B cell (primary cell): ENCODE data around the gene MOV10L1. TPM values are rescaled to one million over a fixed set of nuclear protein-coding genes. Genes with fewer than 3 reads are reported as not detected.

Experiments
- ATAC-seq: fragments of 200-7000 bp; cut with Tn5 transposase; one replicate; pipeline ENCODE4 v1.10.0; 2021; ENCODE audit warnings: low read depth, mild to moderate bottlenecking, moderate number of reproducible peaks, moderate library complexity
- CTCF ChIA-PET: fragments of 350-600 bp; sonication (Branson Sonifier 250); formaldehyde crosslinking; loops from one replicate; lab custom pipeline; 2021; ENCODE audit warnings: antibody characterized with exemption, inconsistent platforms; lab: Charles Lee
- POLR2A ChIA-PET: fragments of 350-600 bp; sonication (Branson Sonifier 250); formaldehyde crosslinking; loops from one replicate; lab custom pipeline; 2021; ENCODE audit warnings: antibody characterized with exemption; lab: Charles Lee
- DNase-seq: peaks from one replicate; pipeline ENCODE4 v3.0.0; 2013
- H2AFZ ChIP-seq: 2 replicates; pipeline ENCODE4 v1.6.1; 2012; ENCODE audit warnings: mild to moderate bottlenecking, low read depth, low read length; ENCODE audit not compliant: insufficient read depth, poor library complexity, severe bottlenecking
- H3K27ac ChIP-seq, 2 donors: 1 replicate in 1 of 2; 2 replicates in 1 of 2; pipeline ENCODE4 v1.5.1; 2012 to 2013; ENCODE audit warnings: low read length in 2 of 2, mild to moderate bottlenecking in 2 of 2, moderate library complexity in 1 of 2
- H3K27me3 ChIP-seq, 4 experiments: fragments of 200-600 bp in 1 of 4; sonication (generic) in 1 of 4; replicated peaks in 1 of 4; 1 replicate in 2 of 4; 2 replicates in 2 of 4; pipeline versions ENCODE4 v1.6.1 to v1.7.0; 2013 to 2016; ENCODE audit warnings: low read length in 3 of 4, mild to moderate bottlenecking in 2 of 4, mixed read lengths in 1 of 4, moderate library complexity in 1 of 4; ENCODE audit not compliant: insufficient read depth in 4 of 4, control insufficient read depth in 3 of 4; ENCODE audit errors: control extremely low read depth in 1 of 4
- H3K36me3 ChIP-seq, 2 experiments: replicated peaks in 1 of 2; 1 replicate in 1 of 2; 2 replicates in 1 of 2; pipeline versions ENCODE4 v1.6.1 to v1.7.1; 2013; ENCODE audit warnings: low read length in 1 of 2; ENCODE audit not compliant: insufficient read depth in 2 of 2, control insufficient read depth in 1 of 2; ENCODE audit errors: control extremely low read depth in 1 of 2, extremely low read depth in 1 of 2
- H3K4me1 ChIP-seq, 2 donors: fragments of 200-600 bp in 1 of 2; sonication (generic) in 1 of 2; 1 replicate in 1 of 2; 2 replicates in 1 of 2; pipeline versions ENCODE4 v1.5.1 to v1.6.1; 2013 to 2017; ENCODE audit warnings: low read length in 2 of 2; ENCODE audit not compliant: control insufficient read depth in 2 of 2, insufficient read depth in 2 of 2
- H3K4me2 ChIP-seq: replicated peaks from 2 replicates; pipeline ENCODE3; 2012; ENCODE audit warnings: mild to moderate bottlenecking, low read depth, low read length; ENCODE audit not compliant: poor library complexity, severe bottlenecking
- H3K4me3 ChIP-seq, 5 experiments: fragments of 200-600 bp in 1 of 5; sonication (generic) in 1 of 5; 1 replicate in 3 of 5; 2 replicates in 2 of 5; pipeline versions ENCODE4 v1.5.1 to v1.7.0; 2011 to 2016; ENCODE audit warnings: low read length in 4 of 5, mild to moderate bottlenecking in 4 of 5, low read depth in 2 of 5, control low read depth in 1 of 5, moderate library complexity in 1 of 5; ENCODE audit not compliant: insufficient read depth in 1 of 5; ENCODE audit errors: control extremely low read depth in 1 of 5, extremely low read depth in 1 of 5
- H3K79me2 ChIP-seq: fragments of 200-600 bp; sonication (generic); one replicate; pipeline ENCODE4 v1.6.0; 2016; ENCODE audit warnings: low read length; ENCODE audit not compliant: control insufficient read depth, insufficient read depth
- H3K9ac ChIP-seq: fragments of 200-600 bp; sonication (generic); 2 replicates; pipeline ENCODE4 v1.6.1; 2017; ENCODE audit warnings: mild to moderate bottlenecking, low read length, moderate library complexity
- H3K9me3 ChIP-seq, 3 donors: one replicate each; pipeline versions ENCODE4 v1.6.1 to v1.7.1; 2013; ENCODE audit warnings: low read length in 2 of 3; ENCODE audit not compliant: control insufficient read depth in 2 of 3, insufficient read depth in 1 of 3; ENCODE audit errors: control extremely low read depth in 1 of 3
- H4K20me1 ChIP-seq: 2 replicates; pipeline ENCODE4 v1.6.0; 2012; ENCODE audit warnings: mild to moderate bottlenecking, low read length; ENCODE audit not compliant: insufficient read depth, control insufficient read depth, poor library complexity, severe bottlenecking
- H3K27ac Mint-ChIP-seq: one replicate; pipeline ENCODE4 v1.8.0; 2021; ENCODE audit warnings: mixed read lengths
- H3K27me3 Mint-ChIP-seq: one replicate; pipeline ENCODE4 v1.8.0; 2021; ENCODE audit warnings: mixed read lengths
- H3K4me1 Mint-ChIP-seq: one replicate; pipeline ENCODE4 v1.8.0; 2021; ENCODE audit warnings: mixed read lengths
- H3K4me3 Mint-ChIP-seq: one replicate; pipeline ENCODE4 v1.8.0; 2021; ENCODE audit warnings: mixed read lengths
- H3K9me3 Mint-ChIP-seq: one replicate; pipeline ENCODE4 v1.8.0; 2022; ENCODE audit warnings: mixed read lengths; ENCODE audit not compliant: insufficient read depth
- CTCF ChIP-seq: fragments of 200-600 bp; IDR thresholded peaks from one replicate; pipeline ENCODE4 v1.8.0; 2022; ENCODE audit warnings: antibody characterized with exemption, mild to moderate bottlenecking
- EZH2 ChIP-seq: IDR thresholded peaks from 2 replicates; pipeline ENCODE4 v1.6.1; 2012; ENCODE audit warnings: borderline replicate concordance, low read depth, mild to moderate bottlenecking, moderate library complexity, low read length; ENCODE audit not compliant: insufficient read depth, poor library complexity, severe bottlenecking
- WGBS: methylation state at CpG from one replicate; pipeline ENCODE4 v1.1.5; 2013; ENCODE audit warnings: missing lambda C conversion rate; ENCODE audit not compliant: insufficient coverage; 5-methylcytosine and 5-hydroxymethylcytosine counted together
- intact Hi-C: fragments of 100-400 bp; cut with micrococcal nuclease; formaldehyde crosslinking; loops from one replicate; pipeline ENCODE4 v1.10.0; 2022
- polyA plus RNA-seq: library from polyadenylated mRNA; depleted of rRNA; stranded (reverse); fragments of >200 nt; gene quantifications from 2 replicates; pipeline ENCODE4 v1.2.3, GENCODE V29; 2012
- total RNA-seq, 2 donors: library from RNA; stranded (reverse); fragments of 120-200 nt in 1 of 2; gene quantifications; 1 replicate in 1 of 2; 2 replicates in 1 of 2; pipeline versions ENCODE4 v1.2.3 to v1.2.4, GENCODE V29; 2013 to 2022

Gene MOV10L1
- total and polyA plus RNA-seq, 2 donors (not counting 1 experiment from before 2014, with no cell fraction given) = not detected

GRCh38 chr22:50183141-50183971, 93.5 kb downstream of the MOV10L1 start:
- intact Hi-C loops = no loop called here
- Histone ChIP-seq H3K9ac (no peak overlapping the region), H3K27ac (no peak overlapping the region), H3K79me2 (peaks cover 11% of the 10 kb centered on the region), H3K9me3 (no peaks in the 10 kb centered on the region), H3K36me3 (peaks cover 0 to 3% of the 10 kb centered on the region in 2 experiments), H2AFZ (no peak overlapping the region), H3K4me3 (no peak overlapping the region), H3K4me1 (peaks cover 38 to 43% of the 10 kb centered on the region in 2 donors), H4K20me1 (no peaks in the 10 kb centered on the region), H3K4me2 (no peak overlapping the region), H3K27me3 (peaks cover 0 to 21% (median 2%) of the 10 kb centered on the region in 4 experiments)
- no peak for ATAC-seq
- H3K4me1 Mint-ChIP-seq = peaks cover 30% of the 10 kb centered on the region
- 96% methylated on average over 17 of the region's 19 CpGs for WGBS
- peak overlapping the region; percentile 65 for H3K27ac Mint-ChIP-seq
- no peaks in the 10 kb centered on the region for H3K9me3 Mint-ChIP-seq
- peak overlapping the region; percentile 71 for H3K4me3 Mint-ChIP-seq
- CTCF ChIA-PET = no interaction called here
- POLR2A ChIA-PET = interaction anchor here (1.1 kb wide), 1 partner anchor 10 kb away, joined by 3 read pairs; no protein-coding TSS in a partner anchor
- no peak for DNase-seq
- no peak for TF ChIP-seq EZH2
- TF ChIP-seq CTCF = no peak
- H3K27me3 Mint-ChIP-seq = peaks cover 5% of the 10 kb centered on the region
